HT1080 (cell line): ENCODE measurements around the gene PDE4B. TPM values are rescaled to one million over a fixed set of nuclear protein-coding genes. Genes with fewer than 3 reads are reported as not detected.
"Not testable (repeated sequence)": the region's sequence is repeated elsewhere in the genome, so short reads cannot be mapped to it uniquely, and the experiment has no call there.

Experiments used
- DNase-seq: peaks from one replicate; pipeline ENCODE4 v3.0.0-alpha.2; 2015; ENCODE audit warnings: low read depth
- total RNA-seq: library from RNA; depleted of rRNA; stranded (reverse); fragments of >200 nt; shearing (Covaris generic); gene quantifications from 2 replicates; pipeline ENCODE4 v1.2.3, GENCODE V29; 2014

PDE4B gene
- total RNA-seq, 1 experiment from 2014 or later: 7.6 TPM

DNA sequence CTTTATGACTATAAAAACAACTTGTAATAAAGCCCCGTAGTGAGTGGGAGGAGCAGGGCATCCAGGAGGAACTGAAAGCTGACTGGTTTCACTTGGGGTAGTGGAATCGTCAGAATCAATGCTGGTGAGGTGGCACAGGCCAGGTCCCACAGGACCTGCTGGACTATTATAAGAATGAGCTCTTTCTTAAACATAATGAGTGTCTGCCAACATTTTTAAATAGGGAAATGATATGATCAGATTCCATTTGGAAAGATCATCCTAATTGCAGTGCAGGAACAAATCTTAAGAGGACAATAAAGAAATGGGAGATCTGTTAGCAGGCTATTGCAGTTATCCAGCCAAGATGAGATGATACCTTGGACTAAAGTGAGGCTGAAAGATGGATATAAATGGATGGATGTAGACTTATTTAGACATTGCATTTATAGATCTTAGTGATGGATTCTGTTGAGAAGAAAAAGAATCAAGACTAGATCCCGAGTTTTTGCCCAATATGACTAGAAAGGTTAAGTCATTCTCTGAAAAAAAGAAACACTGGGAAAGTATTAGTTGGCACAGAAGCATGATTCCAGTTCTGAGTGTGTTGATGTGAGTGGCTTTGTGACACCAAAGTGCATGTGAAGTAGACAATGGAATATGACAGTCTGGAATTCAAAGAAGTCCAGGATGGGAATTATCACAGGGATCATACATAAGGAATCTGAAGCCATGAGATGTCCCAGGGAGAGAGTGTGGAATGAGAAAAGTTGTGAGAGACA, 587.9 kb downstream of the PDE4B start:
- no peak for DNase-seq

DNA sequence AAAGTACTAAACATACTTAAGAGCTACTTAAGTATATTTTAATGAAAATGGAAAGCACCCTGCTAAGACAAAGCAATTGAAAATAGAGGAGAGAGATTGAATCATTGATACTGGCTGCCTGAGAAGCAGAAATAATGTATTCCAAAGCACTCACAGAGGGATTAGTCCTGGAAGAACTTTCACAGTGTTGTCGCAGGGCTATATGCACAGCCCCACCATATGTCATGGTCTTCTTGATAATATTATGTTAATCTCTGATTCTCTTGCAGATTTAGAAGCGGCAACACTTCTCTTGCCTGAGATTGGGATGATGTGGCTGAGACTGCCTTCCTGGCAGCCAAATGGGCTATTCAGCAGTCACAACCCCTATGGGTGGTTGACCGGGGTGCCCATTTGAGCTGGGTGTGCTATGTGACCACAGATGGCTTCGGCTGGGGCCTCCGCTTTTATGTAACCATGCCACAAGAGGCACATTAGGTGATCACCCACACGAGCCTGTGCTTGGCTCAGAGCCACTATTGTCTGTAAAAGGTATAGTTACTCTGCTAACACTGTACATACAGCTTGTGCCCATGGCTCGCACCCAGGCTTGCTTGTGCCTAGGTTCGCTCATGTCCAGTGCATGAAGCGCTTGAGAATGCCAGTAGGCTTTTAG, 589.1 kb downstream of the PDE4B start:
- DNase-seq: no peak

DNA sequence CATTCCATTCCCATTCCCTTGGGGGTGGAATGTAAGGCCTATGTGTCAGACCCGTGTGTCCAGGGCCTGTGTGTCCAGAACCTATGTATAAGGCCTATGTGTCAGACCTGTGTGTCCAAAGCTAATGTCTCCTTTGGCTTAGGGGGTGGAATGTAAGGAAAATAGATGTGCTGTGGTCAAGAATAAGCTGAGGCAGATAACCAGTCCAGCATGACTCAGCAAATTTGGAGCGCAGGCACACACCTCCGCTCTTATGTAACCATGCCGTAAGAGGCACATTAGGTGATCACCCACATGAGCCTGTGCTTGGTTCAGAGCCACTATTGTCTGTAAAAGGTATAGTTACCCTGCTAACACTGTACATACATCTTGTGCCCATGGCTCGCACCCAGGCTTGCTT, 590.5 kb downstream of the PDE4B start:
- no peak for DNase-seq

DNA sequence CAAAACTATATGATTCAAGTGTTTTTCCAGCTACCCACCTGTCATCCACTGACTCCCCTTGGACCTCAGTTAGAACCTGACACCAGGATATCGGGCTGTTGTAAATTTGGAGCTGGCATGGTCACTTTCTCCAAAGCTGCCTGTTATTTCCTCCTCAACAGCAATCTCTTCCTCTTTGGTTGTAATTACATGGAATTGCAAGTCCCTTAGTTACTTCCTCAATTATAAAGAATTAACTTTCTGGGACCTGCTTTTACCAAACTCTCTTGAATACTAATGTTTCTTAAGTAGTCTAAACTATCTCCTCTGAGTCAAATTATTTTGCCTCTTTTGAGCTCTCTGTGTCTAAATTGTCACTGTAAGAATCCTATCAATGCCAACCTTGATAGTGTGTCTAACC, 590.9 kb downstream of the PDE4B start:
- DNase-seq: no peak

DNA sequence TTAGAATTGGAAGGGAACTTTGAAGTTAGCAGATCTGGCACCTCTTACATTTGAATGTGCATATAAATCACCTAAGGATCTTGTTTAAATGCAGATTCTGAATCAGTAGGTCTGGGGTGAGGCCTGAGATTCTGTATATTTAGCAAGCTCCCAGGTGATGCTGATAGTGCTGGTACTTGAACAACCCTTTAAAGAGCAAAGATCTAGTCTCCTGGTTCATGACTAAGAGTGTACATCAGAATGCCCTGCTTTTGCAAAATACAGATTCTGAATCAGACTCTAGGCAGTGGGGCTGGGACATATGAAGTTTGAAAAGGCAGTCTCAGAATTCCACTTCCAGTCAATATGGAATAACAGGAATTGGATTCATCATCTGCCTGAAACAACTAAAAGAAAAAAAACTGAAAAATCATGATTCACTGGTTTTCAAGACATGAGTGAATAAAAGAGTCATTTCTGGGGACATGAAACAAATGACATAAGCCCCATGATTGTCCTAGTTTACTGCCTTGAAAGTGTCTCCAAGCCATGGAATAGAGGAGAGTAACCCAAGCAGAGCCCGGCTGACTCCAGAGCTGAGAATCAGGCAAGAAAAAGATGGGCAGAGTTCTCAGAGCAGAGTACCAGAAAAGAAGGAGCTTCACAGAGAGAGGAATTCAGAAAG, 591.7 kb downstream of the PDE4B start:
- DNase-seq: no peak

- no peak for DNase-seq
Observed at GRCh38 chr1:66386712-66387111, 594.0 kb downstream of the PDE4B start.

- DNase-seq: no peak
Observed at GRCh38 chr1:66388913-66389312, 596.2 kb downstream of the PDE4B start.

GRCh38 chr1:66393586-66394287, 601.0 kb downstream of the PDE4B start:
- no peak for DNase-seq

- no peak for DNase-seq
Observed at GRCh38 chr1:66394603-66395002, 601.9 kb downstream of the PDE4B start.

DNA sequence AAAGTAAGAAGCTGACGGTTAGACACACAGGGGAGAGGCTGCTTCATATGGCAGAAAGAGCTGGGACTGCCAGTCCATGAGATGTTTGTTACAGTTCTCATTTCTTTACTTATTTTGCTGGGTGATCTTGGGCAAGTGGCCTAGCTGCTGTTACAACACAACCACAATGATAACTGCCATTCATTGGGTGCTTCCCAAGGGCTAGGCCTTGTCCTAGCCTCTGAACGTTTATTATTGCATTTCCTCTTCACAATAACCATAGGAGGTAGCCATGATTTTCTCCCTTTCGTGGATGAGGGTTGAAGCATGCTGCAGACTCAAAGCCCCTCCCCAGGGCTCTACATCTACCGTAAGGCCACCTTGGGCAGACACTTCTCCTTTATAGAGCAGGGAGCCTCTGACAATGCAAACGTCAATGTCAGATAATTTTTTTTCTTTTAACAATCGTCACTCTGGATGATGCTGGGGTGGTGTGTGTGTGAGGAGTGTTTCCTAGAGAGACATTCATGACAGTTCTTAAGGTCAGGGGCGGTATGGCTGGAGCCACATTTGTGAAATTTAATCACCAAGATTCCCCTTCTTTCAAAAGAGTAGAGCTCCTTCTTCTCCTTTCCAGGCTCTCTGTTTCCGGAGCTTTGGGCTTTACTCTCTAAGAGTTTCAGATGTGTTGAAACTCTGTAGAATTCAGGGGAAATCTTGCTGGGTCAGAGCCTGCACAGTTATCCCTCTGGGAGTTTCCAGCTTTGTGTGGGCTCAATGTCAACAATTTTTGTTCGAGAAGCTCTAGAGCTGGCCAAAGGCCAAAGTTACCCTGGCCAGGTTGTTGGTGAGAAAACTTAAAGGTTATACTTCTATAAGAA, 602.7 kb downstream of the PDE4B start:
- no peak for DNase-seq

DNA sequence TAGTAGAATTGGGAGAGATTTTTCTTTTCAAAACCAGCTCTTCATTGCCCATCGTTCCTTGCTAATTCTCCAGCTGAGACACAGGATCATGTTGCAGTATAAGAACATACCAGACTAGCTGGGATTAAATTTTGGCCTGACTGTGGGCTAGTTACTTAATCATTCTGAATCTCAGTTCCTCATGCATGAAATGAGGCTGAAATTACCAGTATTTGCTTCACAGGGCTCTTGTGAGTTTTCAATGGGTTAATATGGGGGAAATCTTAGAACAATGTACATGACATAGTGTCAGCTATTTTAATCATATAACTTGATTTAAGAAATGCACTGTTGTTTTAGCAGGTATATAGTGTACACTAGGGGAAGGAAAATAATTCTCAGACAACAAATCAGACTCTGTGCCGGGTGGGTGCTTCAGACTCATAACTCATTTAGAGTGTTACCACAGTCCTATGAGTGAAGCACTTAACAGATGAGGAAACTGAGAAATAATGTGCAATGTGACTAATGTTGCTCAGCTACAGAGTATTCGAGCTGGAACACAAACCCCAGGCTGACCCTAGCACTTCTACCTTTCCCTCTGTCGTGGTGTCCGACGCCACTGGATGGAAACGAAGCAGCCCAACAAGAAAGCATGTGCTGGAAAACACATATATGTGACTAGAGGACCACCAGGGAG, 603.7 kb downstream of the PDE4B start:
- DNase-seq: no peak

- no peak for DNase-seq
Observed at GRCh38 chr1:66397192-66397591, 604.5 kb downstream of the PDE4B start.

DNA sequence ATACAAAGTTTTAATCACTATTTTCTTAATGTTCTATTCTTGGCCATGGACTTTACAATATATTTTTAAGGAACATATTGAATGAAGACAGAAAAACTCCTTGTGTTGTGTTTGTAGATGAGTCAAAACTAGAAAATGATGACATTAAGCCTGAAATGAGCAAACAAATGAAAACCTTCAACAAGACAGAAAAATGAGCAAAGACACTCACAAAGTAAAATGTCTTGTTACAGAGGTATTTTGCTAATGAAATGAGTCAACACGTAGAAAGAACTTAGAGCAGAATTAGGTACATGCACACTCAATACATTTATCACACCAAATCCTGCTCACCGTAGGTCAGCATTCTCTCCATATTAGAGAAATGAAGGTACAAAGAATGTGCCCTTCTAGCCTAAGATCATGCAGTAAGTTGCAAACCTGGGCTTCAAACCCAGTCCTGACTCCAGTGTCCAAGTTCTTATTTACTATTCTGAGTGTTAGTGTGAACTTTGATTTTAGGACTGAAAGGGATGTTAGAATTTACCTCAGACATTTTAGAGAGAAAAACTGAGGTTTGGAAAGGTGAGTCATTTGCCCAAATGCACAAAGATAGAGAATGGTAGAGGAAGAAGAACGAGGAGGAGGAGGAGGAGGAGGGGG, 607.3 kb downstream of the PDE4B start:
- no peak for DNase-seq

DNA sequence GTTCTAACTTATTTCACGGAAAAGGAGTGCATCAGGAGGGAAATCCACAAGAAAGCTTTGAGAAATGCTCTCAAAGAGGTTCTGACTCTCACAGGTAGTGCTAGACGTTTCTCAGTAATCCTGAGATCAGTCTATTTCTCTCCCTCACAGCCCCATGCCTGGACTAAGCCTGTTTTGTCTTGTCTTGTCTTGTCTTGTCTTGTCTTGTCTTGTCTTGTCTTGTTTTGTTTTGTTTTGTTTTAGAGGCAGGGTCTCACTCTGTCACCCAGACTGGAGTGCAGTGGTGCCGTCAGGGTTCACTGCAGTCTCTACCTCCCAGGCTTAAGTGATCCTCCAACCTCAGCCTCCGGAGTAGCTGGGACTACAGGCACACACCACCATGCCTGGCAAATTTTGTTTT, 608.0 kb downstream of the PDE4B start:
- DNase-seq: no peak

DNA sequence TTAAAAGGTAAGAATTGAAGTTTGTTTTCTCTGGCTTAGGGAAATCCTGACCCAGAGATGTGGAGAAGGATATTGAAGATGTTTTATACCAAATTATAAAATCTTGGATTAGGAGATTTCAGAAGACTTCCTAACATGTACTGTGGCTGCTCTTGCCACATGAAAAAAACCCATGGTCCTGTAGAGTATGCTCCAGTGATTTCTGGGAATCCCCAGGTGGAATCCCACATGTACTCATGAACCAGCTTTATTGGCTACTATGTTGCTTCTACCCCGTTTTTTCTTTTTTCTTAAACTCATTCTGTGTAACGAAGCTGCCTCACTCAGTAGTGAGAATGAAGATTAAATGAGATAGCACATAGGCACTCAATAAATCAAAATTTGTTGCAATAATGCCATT, 608.5 kb downstream of the PDE4B start:
- DNase-seq: no peak

- no peak for DNase-seq
Observed at GRCh38 chr1:66402194-66402593, 609.5 kb downstream of the PDE4B start.

- no peak for DNase-seq
Observed at GRCh38 chr1:66403007-66403731, 610.5 kb downstream of the PDE4B start.

DNA sequence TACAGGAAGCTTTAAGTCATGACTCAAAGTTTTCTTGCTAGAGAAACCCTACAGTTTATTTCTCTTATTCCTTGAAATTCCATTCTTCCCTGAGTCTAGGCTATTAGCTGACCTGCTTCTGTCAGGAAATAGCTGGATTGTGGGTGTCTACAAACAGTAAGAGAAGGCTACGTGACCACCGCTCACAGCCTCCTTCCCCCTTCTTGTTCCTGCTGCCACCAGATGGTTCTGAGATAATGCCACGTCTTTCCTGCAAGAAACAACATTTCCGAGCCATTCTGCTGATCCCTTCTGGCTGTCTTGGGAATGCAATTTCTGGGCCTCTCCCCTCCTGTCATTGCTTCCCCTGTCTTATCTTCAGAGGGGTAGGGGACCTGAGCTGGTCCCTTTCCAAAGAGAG, 612.4 kb downstream of the PDE4B start:
- DNase-seq: no peak

- DNase-seq: not testable (repeated sequence)
Observed at GRCh38 chr1:66411449-66411848, 618.8 kb downstream of the PDE4B start.
